ENCODE results near the gene BLOC1S4. TPM values are rescaled to one million over a fixed set of nuclear protein-coding genes. Genes with fewer than 3 reads are reported as not detected.

The BLOC1S4 gene
- total RNA-seq, 2 donors from 2014 or later = 18.8 to 26.5 TPM

DNA sequence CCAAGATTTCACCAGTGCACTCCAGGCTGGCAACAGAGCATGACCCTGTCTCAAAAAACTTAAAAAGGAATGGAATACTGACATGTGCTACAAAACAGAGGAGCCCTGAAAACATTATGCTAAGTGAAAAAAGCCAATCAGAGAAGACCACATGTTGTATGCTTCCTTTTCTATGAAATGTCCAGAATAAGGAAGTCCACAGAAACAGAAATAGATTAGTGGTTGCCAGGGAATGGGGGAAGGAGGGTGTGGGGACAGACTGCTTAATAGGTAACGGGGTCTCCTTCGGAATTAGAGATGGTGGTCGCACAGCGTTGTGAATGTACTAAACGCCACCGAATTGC lies 36.5 kb downstream of the BLOC1S4 start:
- H3K4me3 ChIP-seq (ENCODE audit: low read length) = no peak overlapping the region
- H3K4me1 ChIP-seq (ENCODE audit: control insufficient read depth, insufficient read depth, low read length) = no peaks in the 10 kb centered on the region
- WGBS, 2 experiments (ENCODE audit: insufficient coverage in 1 of 2, insufficient read length in 1 of 2) = 96 to 98% methylated on average over 6 of the region's 6 CpGs
- H3K9me3 Mint-ChIP-seq = peaks cover 3% of the 10 kb centered on the region
- H3K9ac ChIP-seq (ENCODE audit: extremely low read depth, low read length, poor library complexity, severe bottlenecking) = no peak overlapping the region
- H3K27ac ChIP-seq (ENCODE audit: low read depth, low read length) = no peak overlapping the region
- DNase-seq = no peak
- H3K27me3 ChIP-seq (ENCODE audit: control insufficient read depth, insufficient read depth, low read length, poor library complexity, severe bottlenecking) = no peaks in the 10 kb centered on the region
- no peak overlapping the region for H3K4me3 Mint-ChIP-seq
- peaks cover 4% of the 10 kb centered on the region for H3K27me3 Mint-ChIP-seq (ENCODE audit: insufficient read depth)
- H3K36me3 ChIP-seq (ENCODE audit: control insufficient read depth, insufficient read depth, low read length) = no peaks in the 10 kb centered on the region
- no peaks in the 10 kb centered on the region for H3K9me3 ChIP-seq (ENCODE audit: control insufficient read depth, low read length)
- TF ChIP-seq, protein P1, sequence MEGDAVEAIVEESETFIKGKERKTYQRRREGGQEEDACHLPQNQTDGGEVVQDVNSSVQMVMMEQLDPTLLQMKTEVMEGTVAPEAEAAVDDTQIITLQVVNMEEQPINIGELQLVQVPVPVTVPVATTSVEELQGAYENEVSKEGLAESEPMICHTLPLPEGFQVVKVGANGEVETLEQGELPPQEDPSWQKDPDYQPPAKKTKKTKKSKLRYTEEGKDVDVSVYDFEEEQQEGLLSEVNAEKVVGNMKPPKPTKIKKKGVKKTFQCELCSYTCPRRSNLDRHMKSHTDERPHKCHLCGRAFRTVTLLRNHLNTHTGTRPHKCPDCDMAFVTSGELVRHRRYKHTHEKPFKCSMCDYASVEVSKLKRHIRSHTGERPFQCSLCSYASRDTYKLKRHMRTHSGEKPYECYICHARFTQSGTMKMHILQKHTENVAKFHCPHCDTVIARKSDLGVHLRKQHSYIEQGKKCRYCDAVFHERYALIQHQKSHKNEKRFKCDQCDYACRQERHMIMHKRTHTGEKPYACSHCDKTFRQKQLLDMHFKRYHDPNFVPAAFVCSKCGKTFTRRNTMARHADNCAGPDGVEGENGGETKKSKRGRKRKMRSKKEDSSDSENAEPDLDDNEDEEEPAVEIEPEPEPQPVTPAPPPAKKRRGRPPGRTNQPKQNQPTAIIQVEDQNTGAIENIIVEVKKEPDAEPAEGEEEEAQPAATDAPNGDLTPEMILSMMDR (conservative IDR thresholded peaks at IDR 0.05) = no peak
- peaks cover 15% of the 10 kb centered on the region for H3K4me1 Mint-ChIP-seq
- H3K36me3 Mint-ChIP-seq (ENCODE audit: low read depth) = no peaks in the 10 kb centered on the region
- no peak overlapping the region for H3K27ac Mint-ChIP-seq

DNA sequence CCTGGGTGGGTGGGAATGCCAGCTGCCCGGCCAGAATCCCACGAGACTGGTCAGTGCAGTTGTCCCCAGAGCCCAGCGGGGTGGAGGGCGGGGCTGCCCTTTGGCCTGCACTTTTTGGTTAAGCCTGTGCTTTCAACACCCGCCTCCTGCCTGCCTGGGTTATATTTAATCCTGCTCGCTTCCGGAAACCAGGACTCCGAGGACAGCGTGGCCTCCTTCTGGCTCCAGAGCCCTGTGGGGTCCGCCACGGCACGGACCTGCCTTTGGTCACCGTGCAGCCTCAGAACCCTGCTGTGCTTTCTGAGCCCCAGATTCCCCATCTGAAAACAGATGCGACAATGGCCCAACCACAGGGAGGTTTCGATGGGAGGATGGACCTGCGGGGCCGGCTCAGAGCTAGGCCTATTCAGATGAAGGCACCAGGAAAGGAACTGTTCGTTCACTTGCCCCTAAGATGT lies 37.2 kb downstream of the BLOC1S4 start:
- Histone ChIP-seq H3K9me3 (ENCODE audit: control insufficient read depth, low read length) (no peaks in the 10 kb centered on the region), H3K27ac (ENCODE audit: low read depth, low read length) (no peak overlapping the region), H3K9ac (ENCODE audit: extremely low read depth, low read length, poor library complexity, severe bottlenecking) (no peak overlapping the region), H3K27me3 (ENCODE audit: control insufficient read depth, insufficient read depth, low read length, poor library complexity, severe bottlenecking) (no peaks in the 10 kb centered on the region), H3K4me1 (ENCODE audit: control insufficient read depth, insufficient read depth, low read length) (no peaks in the 10 kb centered on the region), H3K4me3 (ENCODE audit: low read length) (no peak overlapping the region), H3K36me3 (ENCODE audit: control insufficient read depth, insufficient read depth, low read length) (no peaks in the 10 kb centered on the region)
- peaks cover 4% of the 10 kb centered on the region for H3K27me3 Mint-ChIP-seq (ENCODE audit: insufficient read depth)
- peaks cover 3% of the 10 kb centered on the region for H3K9me3 Mint-ChIP-seq
- H3K36me3 Mint-ChIP-seq (ENCODE audit: low read depth) = no peaks in the 10 kb centered on the region
- H3K4me1 Mint-ChIP-seq = peaks cover 15% of the 10 kb centered on the region
- no peak overlapping the region for H3K27ac Mint-ChIP-seq
- WGBS, 2 experiments (ENCODE audit: insufficient coverage in 1 of 2, insufficient read length in 1 of 2) = 83 to 87% methylated on average over 10 to 18 of the region's 18 CpGs
- TF ChIP-seq, protein P1 (conservative IDR thresholded peaks at IDR 0.05) = no peak
- no peak overlapping the region for H3K4me3 Mint-ChIP-seq
- DNase-seq = no peak

DNA sequence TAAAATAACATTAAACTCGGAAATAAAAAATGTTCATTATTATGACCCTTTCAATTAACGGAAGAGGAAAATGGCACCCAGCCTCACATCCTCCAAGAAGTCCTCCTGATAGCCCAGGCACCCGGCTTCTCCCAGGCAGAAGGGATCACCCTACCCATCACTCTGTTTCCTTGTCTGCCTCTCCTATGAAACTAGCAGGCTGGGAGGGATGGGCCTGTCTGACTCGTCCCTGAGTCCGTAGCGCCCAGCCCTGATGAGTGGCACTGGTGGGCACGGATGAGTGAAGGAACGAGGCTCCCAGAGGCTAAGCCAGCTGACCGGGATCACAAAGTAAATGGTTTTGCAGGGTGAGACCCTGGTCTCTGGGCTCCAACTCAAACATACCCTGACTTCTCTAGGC lies 37.9 kb downstream of the BLOC1S4 start:
- H3K9me3 ChIP-seq (ENCODE audit: control insufficient read depth, low read length) = no peaks in the 10 kb centered on the region
- no peak for DNase-seq
- no peaks in the 10 kb centered on the region for H3K4me1 ChIP-seq (ENCODE audit: control insufficient read depth, insufficient read depth, low read length)
- Mint-ChIP-seq H3K27ac (no peak overlapping the region), H3K9me3 (peaks cover 3% of the 10 kb centered on the region), H3K36me3 (ENCODE audit: low read depth) (no peaks in the 10 kb centered on the region), H3K4me1 (peaks cover 21% of the 10 kb centered on the region), H3K27me3 (ENCODE audit: insufficient read depth) (peaks cover 4% of the 10 kb centered on the region), H3K4me3 (no peak overlapping the region)
- no peaks in the 10 kb centered on the region for H3K36me3 ChIP-seq (ENCODE audit: control insufficient read depth, insufficient read depth, low read length)
- no peak overlapping the region for H3K9ac ChIP-seq (ENCODE audit: extremely low read depth, low read length, poor library complexity, severe bottlenecking)
- 87% methylated on average over 6 to 9 of the region's 9 CpGs for WGBS, 2 experiments (ENCODE audit: insufficient coverage in 1 of 2, insufficient read length in 1 of 2)
- H3K4me3 ChIP-seq (ENCODE audit: low read length) = no peak overlapping the region
- no peaks in the 10 kb centered on the region for H3K27me3 ChIP-seq (ENCODE audit: control insufficient read depth, insufficient read depth, low read length, poor library complexity, severe bottlenecking)
- TF ChIP-seq, protein P1 (conservative IDR thresholded peaks at IDR 0.05) = no peak
- H3K27ac ChIP-seq (ENCODE audit: low read depth, low read length) = no peak overlapping the region

Data from endodermal cell (in vitro differentiated cells).